ENCODE measurements around the gene TAF1B. TPM values are rescaled to one million over a fixed set of nuclear protein-coding genes. Genes with fewer than 3 reads are reported as not detected.

Gene TAF1B
- total and polyA plus RNA-seq, 7 donors = 2.7 to 7.6 (median 5.7) TPM

DNA sequence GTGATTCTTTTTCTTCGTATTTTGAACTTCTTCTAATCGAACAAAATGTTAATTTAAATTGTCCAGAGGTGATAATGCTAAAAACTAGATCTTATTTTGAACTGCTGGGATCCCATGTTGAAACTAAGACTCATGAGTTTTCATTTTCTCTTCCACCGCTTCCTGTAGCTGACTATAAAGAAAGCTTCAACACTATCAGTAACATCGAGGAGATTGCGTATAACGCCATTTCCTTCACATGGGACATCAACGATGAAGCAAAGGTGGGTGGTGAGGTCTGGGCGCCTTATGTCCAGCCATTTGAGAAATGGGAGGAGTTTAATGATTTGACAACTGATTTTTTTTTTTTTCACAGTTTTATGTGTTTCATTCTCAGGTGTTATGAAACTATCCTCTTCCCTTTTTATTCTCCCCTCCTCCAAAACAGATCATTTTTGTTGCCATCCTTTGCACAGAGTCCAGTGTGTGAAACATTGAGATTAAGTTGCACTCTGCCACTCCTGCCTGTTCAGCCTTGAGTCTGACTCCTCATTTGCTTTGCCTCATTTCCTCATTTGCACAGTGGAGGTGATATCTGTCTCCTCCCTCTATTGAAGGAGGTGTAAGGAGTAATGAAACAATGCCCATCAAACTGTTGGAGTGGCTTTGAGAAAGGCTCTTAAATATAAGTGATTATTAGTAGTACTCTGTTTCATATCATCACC is 122.0 kb downstream of the TAF1B start:
- no peaks in the 10 kb centered on the region for H3K9me3 ChIP-seq
- 89 to 92% (median 92%) methylated on average over 8 of the region's 8 CpGs for WGBS, 3 donors
- no peak for DNase-seq
- ATAC-seq = no peak
- TF ChIP-seq, protein P1, sequence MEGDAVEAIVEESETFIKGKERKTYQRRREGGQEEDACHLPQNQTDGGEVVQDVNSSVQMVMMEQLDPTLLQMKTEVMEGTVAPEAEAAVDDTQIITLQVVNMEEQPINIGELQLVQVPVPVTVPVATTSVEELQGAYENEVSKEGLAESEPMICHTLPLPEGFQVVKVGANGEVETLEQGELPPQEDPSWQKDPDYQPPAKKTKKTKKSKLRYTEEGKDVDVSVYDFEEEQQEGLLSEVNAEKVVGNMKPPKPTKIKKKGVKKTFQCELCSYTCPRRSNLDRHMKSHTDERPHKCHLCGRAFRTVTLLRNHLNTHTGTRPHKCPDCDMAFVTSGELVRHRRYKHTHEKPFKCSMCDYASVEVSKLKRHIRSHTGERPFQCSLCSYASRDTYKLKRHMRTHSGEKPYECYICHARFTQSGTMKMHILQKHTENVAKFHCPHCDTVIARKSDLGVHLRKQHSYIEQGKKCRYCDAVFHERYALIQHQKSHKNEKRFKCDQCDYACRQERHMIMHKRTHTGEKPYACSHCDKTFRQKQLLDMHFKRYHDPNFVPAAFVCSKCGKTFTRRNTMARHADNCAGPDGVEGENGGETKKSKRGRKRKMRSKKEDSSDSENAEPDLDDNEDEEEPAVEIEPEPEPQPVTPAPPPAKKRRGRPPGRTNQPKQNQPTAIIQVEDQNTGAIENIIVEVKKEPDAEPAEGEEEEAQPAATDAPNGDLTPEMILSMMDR (IDR thresholded peaks at IDR 0.05) = no peak
- H3K4me1 ChIP-seq = no peaks in the 10 kb centered on the region
- H3K36me3 ChIP-seq (ENCODE audit: insufficient read depth in 1 of 2, low read depth in 1 of 2) = peaks cover 0 to 36% of the 10 kb centered on the region in 2 donors
- H3K27me3 ChIP-seq (ENCODE audit: insufficient read depth in 3 of 3, low read length in 2 of 3) = no peaks in the 10 kb centered on the region
- H3K4me3 ChIP-seq = no peak overlapping the region
- no peak overlapping the region for H3K27ac ChIP-seq
- intact Hi-C loops (cut with DNase I) = no loop called here

- intact Hi-C loops (cut with DNase I) = no loop called here
- Histone ChIP-seq H3K36me3 (ENCODE audit: insufficient read depth in 1 of 2, low read depth in 1 of 2) (peaks cover 0 to 29% of the 10 kb centered on the region in 2 donors), H3K27ac (no peak overlapping the region), H3K4me1 (no peaks in the 10 kb centered on the region), H3K9me3 (no peaks in the 10 kb centered on the region), H3K27me3 (ENCODE audit: insufficient read depth in 3 of 3, low read length in 2 of 3) (no peaks in the 10 kb centered on the region), H3K4me3 (no peak overlapping the region)
- WGBS, 3 donors = 78 to 80% (median 79%) methylated on average over 3 of the region's 3 CpGs
- TF ChIP-seq, protein P1 (IDR thresholded peaks at IDR 0.05) = no peak
- DNase-seq (no peak), ATAC-seq (no peak)
These were observed 123.3 kb downstream of the TAF1B start for GRCh38 chr2:9966491-9967022.

- Histone ChIP-seq H3K27ac (no peak overlapping the region), H3K4me1 (no peaks in the 10 kb centered on the region), H3K36me3 (ENCODE audit: insufficient read depth in 1 of 2, low read depth in 1 of 2) (peaks cover 0 to 27% of the 10 kb centered on the region in 2 donors), H3K27me3 (ENCODE audit: insufficient read depth in 3 of 3, low read length in 2 of 3) (no peaks in the 10 kb centered on the region), H3K9me3 (no peaks in the 10 kb centered on the region), H3K4me3 (no peak overlapping the region)
- TF ChIP-seq, protein P1 (IDR thresholded peaks at IDR 0.05) = no peak
- peak in 1 of 2 donors; percentile 33 for DNase-seq
- 90 to 93% (median 92%) methylated on average over 11 of the region's 11 CpGs for WGBS, 3 donors
- intact Hi-C loops (cut with DNase I) = no loop called here
- peak in 1 of 4 donors; percentile 44 for ATAC-seq
These were observed 123.9 kb downstream of the TAF1B start for GRCh38 chr2:9967053-9967775.

GRCh38 chr2:9968553-9969497 is 125.6 kb downstream of the TAF1B start:
- Histone ChIP-seq H3K27me3 (ENCODE audit: insufficient read depth in 3 of 3, low read length in 2 of 3) (no peaks in the 10 kb centered on the region), H3K4me3 (no peak overlapping the region), H3K4me1 (no peaks in the 10 kb centered on the region), H3K9me3 (no peaks in the 10 kb centered on the region), H3K27ac (no peak overlapping the region), H3K36me3 (ENCODE audit: insufficient read depth in 1 of 2, low read depth in 1 of 2) (peaks cover 0 to 27% of the 10 kb centered on the region in 2 donors)
- 95 to 97% (median 96%) methylated on average over 10 of the region's 10 CpGs for WGBS, 3 donors
- TF ChIP-seq, protein P1 (IDR thresholded peaks at IDR 0.05) = no peak
- no peak for ATAC-seq
- intact Hi-C loops (cut with DNase I) = no loop called here
- no peak for DNase-seq
